Uterus (tissue), 2 donors: ENCODE data around the gene B3GNT3.

Experiments used
- CTCF ChIP-seq, 4 experiments: fragments of 200-600 bp in 2 of 4; fragments of 450-650 bp in 2 of 4; sonication (generic) in 2 of 4; IDR thresholded peaks; one replicate each; pipeline ENCODE4 v1.5.1; 2016 to 2019; ENCODE audit warnings: antibody characterized with exemption in 4 of 4, mild to moderate bottlenecking in 2 of 4, moderate library complexity in 1 of 4
- POLR2A ChIP-seq, 2 donors: fragments of 450-650 bp; IDR thresholded peaks; one replicate each; pipeline ENCODE4 v1.6.1; 2016; ENCODE audit warnings: antibody characterized with exemption in 2 of 2, mild to moderate bottlenecking in 1 of 2, moderate library complexity in 1 of 2

DNA sequence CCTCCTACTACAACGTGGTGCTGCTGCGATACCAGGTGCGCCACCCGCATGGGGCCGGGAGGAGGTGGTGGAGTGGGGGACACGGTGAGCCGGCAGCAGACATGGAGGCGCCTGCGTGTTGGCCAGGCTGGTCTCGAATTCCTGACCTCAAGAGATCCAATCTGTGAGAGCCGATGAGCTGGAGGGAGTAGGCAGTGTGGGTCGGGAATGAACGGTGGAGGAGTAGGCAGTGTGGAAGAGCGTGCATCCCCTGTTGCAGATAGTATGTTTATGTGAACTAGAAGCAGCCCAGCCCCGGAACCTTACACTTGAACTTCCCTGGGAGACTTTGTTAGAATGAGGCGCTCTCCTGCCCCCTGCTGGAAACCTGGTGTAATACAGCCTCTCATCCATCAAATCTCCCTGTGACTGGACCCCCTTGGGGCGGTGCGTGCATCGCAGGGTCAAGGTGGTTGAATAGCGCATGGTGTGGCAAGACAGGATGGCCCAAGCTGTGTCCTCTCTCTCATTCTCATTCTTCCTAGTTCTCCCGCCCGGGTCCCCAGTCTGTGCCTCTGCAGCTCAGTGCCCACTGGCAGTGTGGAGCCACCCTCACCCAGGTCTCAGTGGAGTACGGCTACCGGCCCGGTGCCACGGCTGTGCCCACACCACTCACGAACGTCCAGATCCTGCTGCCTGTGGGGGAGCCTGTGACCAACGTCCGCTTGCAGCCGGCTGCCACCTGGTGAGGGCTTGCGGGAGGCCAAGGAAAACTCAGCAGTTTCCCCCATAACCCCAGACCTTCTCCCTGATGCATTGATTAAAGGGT lies 10.5 kb upstream of the B3GNT3 start:
- no peak for TF ChIP-seq POLR2A (IDR thresholded peaks at IDR 0.05)
- TF ChIP-seq CTCF (IDR thresholded peaks at IDR 0.05): peak; percentile 46 to 59 (median 48)
